Activated CD4-positive, alpha-beta T cell treated with anti-CD3 and anti-CD28 coated beads, Interleukin-2, amount 10 ng/mL, durations not matched to agents 24 days and 14 days (primary cell): ENCODE measurements around the gene TSC22D2. TPM values are rescaled to one million over a fixed set of nuclear protein-coding genes. Genes with fewer than 3 reads are reported as not detected.
A peak's percentile ranks its signal among the peaks of the same experiment; 100 is the strongest.
"Not testable (repeated sequence)": the region's sequence is repeated elsewhere in the genome, so short reads cannot be mapped to it uniquely, and the experiment has no call there.

Experiments
- DNase-seq: peaks from one replicate; pipeline ENCODE4 v3.0.0; 2022
- H3K27ac Mint-ChIP-seq: one replicate; pipeline ENCODE4 v1.8.0; 2022; ENCODE audit warnings: mild to moderate bottlenecking, mixed read lengths
- H3K27me3 Mint-ChIP-seq: one replicate; pipeline ENCODE4 v1.8.0; 2022; ENCODE audit warnings: mixed read lengths
- H3K36me3 Mint-ChIP-seq: one replicate; pipeline ENCODE4 v1.8.0; 2022; ENCODE audit warnings: low read depth, mild to moderate bottlenecking, mixed read lengths
- H3K4me1 Mint-ChIP-seq: one replicate; pipeline ENCODE4 v1.8.0; 2021; ENCODE audit warnings: mixed read lengths
- H3K4me3 Mint-ChIP-seq: one replicate; pipeline ENCODE4 v1.8.0; 2022; ENCODE audit warnings: mild to moderate bottlenecking, moderate library complexity, mixed read lengths
- H3K9me3 Mint-ChIP-seq: one replicate; pipeline ENCODE4 v1.8.0; 2021; ENCODE audit warnings: mixed read lengths
- intact Hi-C: fragments of 100-400 bp; cut with micrococcal nuclease; formaldehyde crosslinking; loops from one replicate; pipeline ENCODE4 v1.15.1; 2023
- total RNA-seq: library from RNA; stranded (reverse); gene quantifications from 2 replicates; pipeline ENCODE4 v1.2.3, GENCODE V29; 2022

Gene TSC22D2
- total RNA-seq, 1 donor from 2014 or later, result 16.4 TPM

DNA sequence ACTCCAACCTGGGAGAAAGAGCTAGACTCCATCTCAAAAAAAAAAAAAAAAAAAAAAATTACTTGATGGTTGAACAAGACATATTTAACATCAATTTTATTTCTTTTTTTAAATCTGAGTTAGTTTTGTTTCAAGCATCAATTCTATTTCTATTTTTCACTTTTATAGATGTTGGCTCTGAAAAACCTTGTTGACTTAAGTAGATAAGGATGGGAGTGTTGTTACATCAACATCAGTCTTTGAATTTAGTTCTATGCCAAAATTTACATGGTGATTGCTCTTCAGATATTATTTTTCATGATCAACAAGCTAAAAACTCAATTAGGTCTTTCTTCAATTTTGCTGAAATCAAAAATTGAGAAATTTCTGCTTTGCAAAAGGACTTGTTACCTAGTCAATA is 71.3 kb downstream of the TSC22D2 start:
- H3K36me3 Mint-ChIP-seq, result no peaks in the 10 kb centered on the region
- H3K27ac Mint-ChIP-seq, result no peak overlapping the region
- no peak for DNase-seq
- no peaks in the 10 kb centered on the region for H3K4me1 Mint-ChIP-seq
- peaks cover 6% of the 10 kb centered on the region for H3K27me3 Mint-ChIP-seq
- intact Hi-C loops, result no loop called here
- no peak overlapping the region for H3K4me3 Mint-ChIP-seq
- peaks cover 11% of the 10 kb centered on the region for H3K9me3 Mint-ChIP-seq

DNA sequence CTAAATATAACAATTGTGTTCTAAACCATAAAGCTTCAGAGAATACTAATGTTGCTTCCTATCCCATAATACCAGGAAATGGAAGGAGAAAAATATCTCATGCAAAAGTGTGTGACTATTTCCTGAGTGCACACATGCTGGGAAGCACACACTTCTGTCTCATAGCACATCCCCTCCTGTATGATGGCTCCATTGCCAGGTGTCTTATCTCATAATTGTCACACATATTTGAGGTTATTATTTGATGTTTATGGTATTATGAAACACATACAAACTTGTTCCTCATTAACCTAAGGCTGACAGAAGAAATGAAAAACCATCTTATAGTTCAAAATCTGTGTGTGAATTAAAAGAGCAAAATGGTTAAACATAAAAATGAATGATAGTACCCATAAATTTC is 72.8 kb downstream of the TSC22D2 start:
- H3K27me3 Mint-ChIP-seq, result peaks cover 6% of the 10 kb centered on the region
- H3K4me1 Mint-ChIP-seq, result no peaks in the 10 kb centered on the region
- H3K4me3 Mint-ChIP-seq, result no peak overlapping the region
- DNase-seq, result no peak
- H3K27ac Mint-ChIP-seq, result no peak overlapping the region
- peaks cover 13% of the 10 kb centered on the region for H3K9me3 Mint-ChIP-seq
- H3K36me3 Mint-ChIP-seq, result no peaks in the 10 kb centered on the region
- intact Hi-C loops, result no loop called here

DNA sequence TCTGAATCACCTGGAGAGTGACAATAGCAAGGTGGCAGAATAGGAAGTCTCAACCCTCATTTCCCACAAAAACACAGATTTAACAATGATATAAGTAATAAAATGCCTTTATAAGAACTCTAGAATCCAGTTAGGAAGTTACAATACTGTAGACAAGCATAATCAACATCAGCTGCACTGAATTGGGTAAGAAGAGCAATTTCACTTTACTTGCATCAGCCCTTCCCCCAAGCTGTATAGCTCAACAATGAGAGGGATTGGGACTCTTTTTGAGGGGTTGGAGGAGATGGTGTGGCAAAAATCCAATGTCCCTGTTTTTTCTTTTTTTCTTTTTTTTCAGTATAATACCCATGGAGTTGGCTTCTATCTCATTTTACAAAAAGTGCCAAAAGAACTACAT is 75.1 kb downstream of the TSC22D2 start:
- no peak overlapping the region for H3K27ac Mint-ChIP-seq
- H3K4me1 Mint-ChIP-seq, result no peaks in the 10 kb centered on the region
- H3K36me3 Mint-ChIP-seq, result no peaks in the 10 kb centered on the region
- DNase-seq, result no peak
- peaks cover 29% of the 10 kb centered on the region for H3K9me3 Mint-ChIP-seq
- H3K4me3 Mint-ChIP-seq, result no peak overlapping the region
- intact Hi-C loops, result no loop called here
- H3K27me3 Mint-ChIP-seq, result peaks cover 4% of the 10 kb centered on the region

DNA sequence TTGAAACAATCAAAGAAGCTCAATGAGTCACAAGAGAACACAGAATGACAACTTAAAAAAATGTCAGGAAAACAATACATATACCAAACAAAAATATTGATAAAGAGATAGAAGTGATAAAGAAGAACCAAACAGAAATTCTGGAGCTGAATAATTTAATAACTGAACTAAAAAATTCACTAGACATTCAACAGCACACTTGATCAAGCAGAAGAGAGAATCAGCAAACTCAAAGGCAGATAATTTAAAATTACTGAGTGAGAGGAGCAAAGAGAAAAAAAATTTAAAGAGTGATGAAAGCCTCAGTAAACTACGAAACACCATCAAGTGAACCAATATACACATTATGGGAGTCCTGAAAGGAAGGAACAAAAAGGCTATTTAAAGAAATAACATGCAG is 76.3 kb downstream of the TSC22D2 start:
- Mint-ChIP-seq H3K4me1 (no peaks in the 10 kb centered on the region), H3K9me3 (peaks cover 33% of the 10 kb centered on the region), H3K36me3 (no peaks in the 10 kb centered on the region), H3K4me3 (no peak overlapping the region), H3K27ac (no peak overlapping the region), H3K27me3 (peaks cover 4% of the 10 kb centered on the region)
- no peak for DNase-seq
- intact Hi-C loops, result no loop called here

DNA sequence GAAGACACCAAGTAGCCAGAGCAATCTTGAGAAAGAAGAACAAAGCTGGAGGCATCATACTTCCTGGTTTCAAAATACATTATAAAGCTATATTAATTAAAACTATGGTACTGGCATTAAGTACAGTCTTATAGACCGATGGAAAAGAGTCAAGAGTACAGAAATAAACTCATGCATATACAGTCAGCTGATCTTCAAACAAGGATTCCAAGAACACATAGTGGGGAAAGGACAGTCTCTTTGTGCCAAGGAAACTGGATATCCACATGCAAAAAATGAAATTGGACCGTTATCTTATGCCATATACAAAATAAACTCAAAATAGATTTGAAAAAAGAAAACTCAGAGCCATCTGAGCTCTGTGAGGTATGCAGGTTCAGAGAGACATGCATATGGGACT is 80.8 kb downstream of the TSC22D2 start:
- no peaks in the 10 kb centered on the region for H3K27me3 Mint-ChIP-seq

DNA sequence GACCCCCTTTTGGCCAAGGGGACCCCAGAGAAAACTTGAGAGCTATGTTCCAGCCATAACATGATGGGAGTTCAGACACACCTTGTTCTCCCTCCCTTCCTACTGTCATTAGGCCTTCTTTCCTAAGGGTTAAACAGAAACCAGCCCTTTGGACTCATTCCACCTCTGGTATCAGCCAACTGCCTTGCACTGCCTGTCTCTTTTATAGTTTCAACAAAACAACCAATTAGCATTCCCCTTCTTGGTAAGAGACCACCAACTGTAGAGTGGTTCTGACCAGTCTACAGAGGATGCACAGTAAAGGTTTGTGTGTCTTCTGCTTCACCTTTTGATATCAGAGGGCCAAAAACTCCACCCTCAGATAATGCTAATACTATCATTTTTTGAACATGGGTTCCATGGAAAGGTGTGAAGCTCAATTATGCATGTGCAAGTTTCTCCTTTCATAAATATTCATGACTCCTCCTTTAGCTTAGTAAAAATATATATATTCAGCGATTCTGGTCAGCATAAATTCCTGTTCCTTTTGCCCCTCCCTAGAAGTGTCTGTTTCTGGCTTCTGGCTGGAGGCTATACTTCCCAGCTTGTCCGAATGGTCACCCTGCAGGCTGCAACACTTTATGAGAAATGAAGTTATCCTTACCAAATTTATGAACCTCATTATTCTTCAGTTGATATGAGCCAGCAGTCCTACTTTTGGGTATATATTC is 82.3 kb downstream of the TSC22D2 start:
- H3K27me3 Mint-ChIP-seq, result no peaks in the 10 kb centered on the region
- intact Hi-C loops, result loop anchor here (10.0 kb wide), 1 partner anchor 526 kb away; no protein-coding TSS in a partner anchor

More for the DNA sequence above, 80.8 kb downstream of the TSC22D2 start:
- Mint-ChIP-seq H3K4me3 (no peak overlapping the region), H3K27ac (no peak overlapping the region), H3K36me3 (no peaks in the 10 kb centered on the region), H3K9me3 (peaks cover 26% of the 10 kb centered on the region), H3K4me1 (no peaks in the 10 kb centered on the region)
- DNase-seq, result no peak
- intact Hi-C loops, result no loop called here

DNA sequence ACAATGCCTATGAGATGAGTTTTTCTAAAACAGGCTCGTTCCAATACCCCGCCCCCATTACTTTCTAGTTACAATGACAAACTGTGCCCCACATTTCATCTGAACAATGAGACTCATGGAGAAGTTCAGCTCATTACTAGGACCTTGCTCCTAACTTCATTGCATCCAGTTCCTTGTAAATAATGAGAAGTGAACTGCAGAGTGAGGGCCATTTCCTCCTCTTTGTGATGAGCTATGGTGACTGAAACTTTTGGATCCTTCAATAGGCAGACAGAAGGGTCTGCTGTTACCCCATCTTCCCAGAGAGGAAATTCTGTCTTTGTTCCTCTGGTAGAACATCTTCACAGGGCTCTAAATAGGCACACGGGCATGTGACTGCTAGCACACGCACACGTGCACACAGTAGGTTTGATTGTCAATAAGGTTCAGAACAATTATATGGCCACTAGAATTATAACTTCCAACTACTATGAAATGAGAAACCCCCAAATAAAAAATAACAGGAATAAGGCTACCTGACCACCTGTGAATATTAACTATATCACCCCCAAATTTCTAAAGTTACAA is 86.4 kb downstream of the TSC22D2 start:
- Mint-ChIP-seq H3K27me3 (peaks cover 11% of the 10 kb centered on the region), H3K9me3 (no peaks in the 10 kb centered on the region), H3K36me3 (no peaks in the 10 kb centered on the region), H3K4me3 (no peak overlapping the region), H3K4me1 (peaks cover 1% of the 10 kb centered on the region), H3K27ac (no peak overlapping the region)
- DNase-seq, result no peak
- intact Hi-C loops, result loop anchor here (2.0 to 10.0 kb wide), 2 partner anchors 266 to 530 kb away; no protein-coding TSS in a partner anchor

More for the DNA sequence above, 82.3 kb downstream of the TSC22D2 start:
- Mint-ChIP-seq H3K4me1 (no peaks in the 10 kb centered on the region), H3K4me3 (no peak overlapping the region), H3K36me3 (no peaks in the 10 kb centered on the region), H3K27ac (no peak overlapping the region), H3K9me3 (peaks cover 21% of the 10 kb centered on the region)
- DNase-seq, result no peak

DNA sequence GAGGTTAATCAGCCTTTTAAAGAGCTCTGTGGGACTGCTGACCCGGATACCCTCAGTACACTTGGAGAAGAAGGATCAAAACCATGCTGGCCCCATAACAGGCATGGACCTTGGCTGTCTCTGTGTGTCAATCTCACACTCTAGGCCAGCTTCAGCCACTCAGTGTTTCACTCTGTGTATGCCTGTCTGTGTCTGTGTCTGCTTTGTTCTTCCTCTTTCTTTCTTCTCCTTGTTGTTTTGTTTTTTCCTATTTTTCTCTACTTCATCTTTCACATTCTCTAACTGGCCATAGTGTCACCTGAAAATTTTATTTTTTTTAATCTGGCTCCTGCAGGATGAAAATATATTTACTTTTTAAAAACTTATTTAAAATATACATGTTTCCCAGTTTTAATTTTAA is 87.1 kb downstream of the TSC22D2 start:
- Mint-ChIP-seq H3K4me3 (no peak overlapping the region), H3K4me1 (peaks cover 1% of the 10 kb centered on the region), H3K9me3 (no peaks in the 10 kb centered on the region), H3K36me3 (no peaks in the 10 kb centered on the region), H3K27ac (no peak overlapping the region), H3K27me3 (peaks cover 11% of the 10 kb centered on the region)
- DNase-seq, result no peak
- intact Hi-C loops, result loop anchor here (1.0 to 10.0 kb wide), 5 partner anchors 86 to 530 kb away; no protein-coding TSS in a partner anchor

DNA sequence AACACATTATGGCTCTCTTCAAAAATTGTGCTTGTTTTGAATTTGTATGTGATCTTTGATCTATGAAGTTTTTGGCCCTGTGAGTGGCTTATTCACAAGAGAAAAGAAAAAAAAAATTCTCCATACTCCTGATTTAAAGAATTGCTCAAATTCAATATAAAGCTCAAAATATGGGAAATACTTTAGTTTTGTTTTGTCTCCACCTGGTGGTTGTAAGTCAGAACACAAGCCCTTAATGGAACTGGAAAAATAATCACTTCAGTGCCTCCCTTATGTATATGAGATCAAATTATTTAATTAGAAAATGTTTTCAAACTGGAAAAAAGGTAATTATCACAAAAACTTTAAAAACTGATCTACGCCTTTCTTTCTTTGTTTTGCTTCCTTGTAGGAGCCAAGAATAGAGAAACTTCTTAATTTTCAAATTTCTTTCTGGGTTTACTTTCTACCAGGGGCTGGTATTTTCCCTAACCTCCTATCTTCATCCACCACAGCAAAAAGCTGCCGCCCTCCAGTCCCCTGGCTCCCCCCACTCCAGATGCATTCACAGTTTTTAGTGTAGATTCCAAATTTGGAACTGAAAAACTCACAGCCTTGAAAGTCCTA is 87.6 kb downstream of the TSC22D2 start:
- peak; percentile 72 for DNase-seq
- peaks cover 1% of the 10 kb centered on the region for H3K4me1 Mint-ChIP-seq
- intact Hi-C loops, result loop anchor here (1.0 to 10.0 kb wide), 5 partner anchors 86 to 531 kb away; no protein-coding TSS in a partner anchor
- H3K4me3 Mint-ChIP-seq, result no peak overlapping the region
- peaks cover 11% of the 10 kb centered on the region for H3K27me3 Mint-ChIP-seq
- H3K9me3 Mint-ChIP-seq, result no peaks in the 10 kb centered on the region
- no peak overlapping the region for H3K27ac Mint-ChIP-seq
- no peaks in the 10 kb centered on the region for H3K36me3 Mint-ChIP-seq

DNA sequence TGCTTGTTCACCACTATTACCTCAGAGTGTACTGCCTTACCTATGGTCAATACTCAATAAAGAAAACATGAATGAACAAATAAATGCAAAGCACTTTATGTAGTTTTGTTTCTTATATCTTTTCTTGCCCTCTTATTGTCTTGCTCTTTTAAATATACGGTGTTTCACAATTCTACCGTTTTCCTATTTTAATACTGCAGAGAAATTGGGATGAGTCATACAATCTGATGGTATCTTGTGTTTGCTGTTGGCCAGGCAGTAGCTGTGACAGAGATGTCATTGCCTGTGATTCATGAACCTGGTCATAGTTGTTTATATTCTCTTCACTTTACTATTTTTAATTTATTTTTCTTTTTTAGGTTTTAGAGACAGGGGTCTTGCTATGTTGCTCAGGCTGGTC is 89.9 kb downstream of the TSC22D2 start:
- no peak for DNase-seq
- no peak overlapping the region for H3K4me3 Mint-ChIP-seq
- H3K27me3 Mint-ChIP-seq, result peaks cover 12% of the 10 kb centered on the region
- intact Hi-C loops, result loop anchor here (5.0 to 10.0 kb wide), 2 partner anchors 196 to 533 kb away; no protein-coding TSS in a partner anchor
- H3K27ac Mint-ChIP-seq, result no peak overlapping the region
- no peaks in the 10 kb centered on the region for H3K36me3 Mint-ChIP-seq
- peaks cover 7% of the 10 kb centered on the region for H3K9me3 Mint-ChIP-seq
- peaks cover 1% of the 10 kb centered on the region for H3K4me1 Mint-ChIP-seq

DNA sequence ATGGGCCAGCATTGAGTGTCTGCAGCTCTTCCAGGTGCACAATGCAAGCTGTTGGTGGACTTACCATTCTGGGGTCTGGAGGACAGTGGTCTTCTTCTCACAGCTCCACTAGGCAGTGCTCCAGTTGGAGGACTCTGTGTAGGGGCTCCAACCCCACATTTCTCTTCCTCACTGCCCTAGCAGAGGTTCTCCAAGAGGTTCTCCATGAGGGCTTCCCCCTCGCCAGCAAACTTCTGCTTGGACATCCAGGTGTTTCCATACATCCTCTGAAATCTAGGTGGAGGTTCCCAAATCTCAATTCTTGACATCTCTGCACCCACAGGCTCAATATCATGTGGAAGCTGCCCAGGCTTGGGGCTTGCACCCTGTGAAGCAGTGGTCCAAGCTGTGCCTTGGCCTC is 92.9 kb downstream of the TSC22D2 start:
- H3K27me3 Mint-ChIP-seq, result peaks cover 13% of the 10 kb centered on the region
- H3K36me3 Mint-ChIP-seq, H3K27ac Mint-ChIP-seq, intact Hi-C loops, H3K4me3 Mint-ChIP-seq, DNase-seq, H3K4me1 Mint-ChIP-seq, H3K9me3 Mint-ChIP-seq: not testable (repeated sequence)

DNA sequence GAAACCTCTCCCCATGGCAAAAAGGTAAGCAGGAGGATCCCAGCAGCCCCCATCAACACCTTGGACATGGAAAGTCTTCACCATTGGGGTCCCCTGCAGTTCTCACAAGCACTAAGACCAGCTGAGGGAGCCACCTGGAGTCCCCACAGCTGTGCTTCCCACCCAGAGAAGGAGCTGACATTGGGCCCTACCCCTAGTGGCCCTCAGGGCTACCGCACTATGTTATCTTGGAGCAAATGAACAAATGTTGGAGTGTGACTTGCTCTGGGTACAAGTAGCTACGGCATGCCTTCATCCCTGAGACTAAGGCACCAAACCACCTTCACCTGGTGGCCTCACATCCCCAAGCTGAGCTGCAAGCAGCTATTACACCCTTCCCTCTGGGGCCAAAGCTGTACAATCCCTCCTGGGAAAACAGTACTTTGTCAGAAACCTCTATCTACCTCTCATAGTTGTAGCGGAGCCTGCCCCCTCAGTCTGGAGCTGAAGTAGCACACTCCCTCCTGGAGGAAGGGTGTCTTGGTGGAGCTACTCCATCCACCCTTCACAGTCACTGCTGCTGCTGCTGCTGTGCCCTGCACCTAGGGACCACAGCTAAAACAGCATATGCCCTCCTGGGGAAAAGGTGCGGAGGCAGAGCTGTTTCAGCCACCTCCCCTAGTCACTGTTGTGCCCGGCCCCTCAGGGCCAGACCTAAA is 95.5 kb downstream of the TSC22D2 start:
- peaks cover 1% of the 10 kb centered on the region for H3K4me1 Mint-ChIP-seq
- no peak overlapping the region for H3K27ac Mint-ChIP-seq
- H3K9me3 Mint-ChIP-seq, result peaks cover 10% of the 10 kb centered on the region
- DNase-seq, result no peak
- peaks cover 24% of the 10 kb centered on the region for H3K27me3 Mint-ChIP-seq
- intact Hi-C loops, result no loop called here
- no peaks in the 10 kb centered on the region for H3K36me3 Mint-ChIP-seq
- no peak overlapping the region for H3K4me3 Mint-ChIP-seq

DNA sequence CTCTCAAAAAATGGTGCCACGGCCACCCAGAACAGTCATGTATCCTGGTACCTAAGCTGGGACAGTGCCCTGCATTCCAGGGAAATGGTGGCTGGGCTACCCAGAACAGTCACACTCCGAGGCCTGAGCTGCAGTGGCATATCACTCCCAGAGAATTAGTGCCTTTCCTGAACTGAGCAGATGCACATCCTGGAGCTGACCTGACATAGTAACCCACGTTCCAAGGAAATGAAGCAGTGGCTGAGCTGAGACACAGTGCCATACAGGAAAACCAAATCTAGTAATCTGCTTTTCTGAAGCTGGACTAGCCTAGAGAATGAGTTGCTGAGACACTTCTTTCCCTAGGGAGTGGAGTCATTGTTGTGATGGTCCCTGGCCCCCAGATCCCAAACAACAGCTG is 96.4 kb downstream of the TSC22D2 start:
- Mint-ChIP-seq H3K9me3 (peaks cover 10% of the 10 kb centered on the region), H3K4me1 (peaks cover 2% of the 10 kb centered on the region), H3K36me3 (no peaks in the 10 kb centered on the region), H3K27ac (no peak overlapping the region), H3K27me3 (peaks cover 27% of the 10 kb centered on the region), H3K4me3 (no peak overlapping the region)
- DNase-seq, result no peak
- intact Hi-C loops, result no loop called here

DNA sequence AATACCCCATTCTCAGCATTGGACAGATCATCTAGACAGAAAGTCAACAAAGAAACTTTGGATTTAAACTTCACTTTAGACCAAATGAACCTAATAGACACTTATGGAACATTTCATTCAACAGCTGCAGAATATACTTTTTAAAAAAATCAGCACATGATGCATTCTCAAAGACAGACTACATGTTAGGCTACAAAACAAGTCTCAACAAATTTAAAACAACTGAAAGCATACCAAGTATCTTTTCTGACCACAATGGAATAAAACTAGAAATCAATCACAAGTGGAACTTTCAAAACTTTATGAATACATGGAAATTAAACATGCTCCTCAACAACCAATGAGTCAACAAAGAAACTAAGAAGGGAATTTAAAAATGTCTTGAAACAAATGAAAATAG is 100.3 kb downstream of the TSC22D2 start:
- no peak for DNase-seq
- Mint-ChIP-seq H3K27me3 (peaks cover 40% of the 10 kb centered on the region), H3K4me3 (no peak overlapping the region), H3K9me3 (peaks cover 3% of the 10 kb centered on the region), H3K36me3 (no peaks in the 10 kb centered on the region), H3K27ac (no peak overlapping the region), H3K4me1 (peaks cover 2% of the 10 kb centered on the region)
- intact Hi-C loops, result no loop called here
